GM23338 (cell line): ENCODE data around the gene GSDME. TPM values are rescaled to one million over a fixed set of nuclear protein-coding genes. Genes with fewer than 3 reads are reported as not detected.

Experiments
- ATAC-seq: fragments of 200-7000 bp; cut with Tn5 transposase; 3 replicates; pipeline ENCODE4 v1.9.1; 2020
- DNase-seq: peaks from one replicate; pipeline ENCODE4 v3.0.0-alpha.2; 2015; ENCODE audit warnings: low spot score
- H2AFZ ChIP-seq: fragments of 200-600 bp; sonication (generic); 2 replicates; pipeline ENCODE4 v1.8.0; 2016; ENCODE audit warnings: antibody characterized with exemption, mild to moderate bottlenecking, moderate library complexity
- H3F3A ChIP-seq: fragments of 200-600 bp; sonication (generic); replicated peaks from 2 replicates; pipeline ENCODE4 v1.8.0; 2017; ENCODE audit warnings: antibody characterized with exemption, mixed run types, low read depth
- H3K27ac ChIP-seq: fragments of 200-600 bp; sonication (generic); 2 replicates; pipeline ENCODE4 v1.6.1; 2016; ENCODE audit warnings: low read depth
- H3K27me3 ChIP-seq: fragments of 200-600 bp; sonication (generic); 2 replicates; pipeline ENCODE4 v1.8.0; 2016; ENCODE audit warnings: mild to moderate bottlenecking, mixed run types, moderate library complexity; ENCODE audit not compliant: insufficient read depth
- H3K36me3 ChIP-seq: fragments of 200-600 bp; sonication (generic); 2 replicates; pipeline ENCODE4 v1.8.0; 2016; ENCODE audit warnings: mild to moderate bottlenecking; ENCODE audit not compliant: insufficient read depth
- H3K4me1 ChIP-seq: fragments of 200-600 bp; sonication (generic); 2 replicates; pipeline ENCODE4 v1.8.0; 2016; ENCODE audit warnings: mild to moderate bottlenecking, moderate library complexity; ENCODE audit not compliant: insufficient read depth
- H3K4me2 ChIP-seq: fragments of 200-600 bp; sonication (generic); 2 replicates; pipeline ENCODE4 v1.7.1; 2017; ENCODE audit warnings: mixed run types
- H3K4me3 ChIP-seq: fragments of 200-600 bp; sonication (generic); 2 replicates; pipeline ENCODE4 v1.6.1; 2016; ENCODE audit warnings: mixed run types
- H3K79me2 ChIP-seq: fragments of 200-600 bp; sonication (generic); replicated peaks from 2 replicates; pipeline ENCODE4 v1.8.0; 2017; ENCODE audit warnings: mild to moderate bottlenecking; ENCODE audit not compliant: insufficient read depth
- H3K9me2 ChIP-seq: fragments of 200-600 bp; sonication (generic); 2 replicates; pipeline ENCODE4 v1.8.0; 2017; ENCODE audit not compliant: insufficient read depth
- H4K20me1 ChIP-seq: fragments of 200-600 bp; sonication (generic); replicated peaks from 2 replicates; pipeline ENCODE4 v1.8.0; 2017; ENCODE audit warnings: mild to moderate bottlenecking; ENCODE audit not compliant: insufficient read depth
- H3K27ac Mint-ChIP-seq: 2 replicates; pipeline ENCODE4 v1.8.0; 2020; ENCODE audit warnings: inconsistent platforms, mild to moderate bottlenecking, moderate library complexity, mixed read lengths
- H3K27me3 Mint-ChIP-seq: 3 replicates; pipeline ENCODE4 v1.8.0; 2022; ENCODE audit warnings: low read depth, mild to moderate bottlenecking, moderate library complexity, mixed read lengths, inconsistent platforms; ENCODE audit not compliant: insufficient read depth, poor library complexity
- H3K36me3 Mint-ChIP-seq: 3 replicates; pipeline ENCODE4 v1.8.0; 2021; ENCODE audit warnings: low read depth, mild to moderate bottlenecking, inconsistent platforms, moderate library complexity, mixed read lengths
- H3K4me1 Mint-ChIP-seq: 3 replicates; pipeline ENCODE4 v1.8.0; 2020; ENCODE audit warnings: mild to moderate bottlenecking, inconsistent platforms, mixed read lengths
- H3K4me3 Mint-ChIP-seq: 3 replicates; pipeline ENCODE4 v1.8.0; 2021; ENCODE audit warnings: moderate library complexity, mild to moderate bottlenecking, inconsistent platforms, mixed read lengths
- H3K9me3 Mint-ChIP-seq: 3 replicates; pipeline ENCODE4 v1.8.0; 2020; ENCODE audit warnings: moderate library complexity, mild to moderate bottlenecking, inconsistent platforms, mixed read lengths
- CREB1 ChIP-seq: fragments of 250-450 bp; sonication (Bioruptor Pico); IDR thresholded peaks from 2 replicates; pipeline ENCODE4 v1.5.0; 2020; ENCODE audit warnings: low read depth, mild to moderate bottlenecking, moderate library complexity
- CTCF ChIP-seq, 2 experiments: fragments of 200-600 bp in 1 of 2; sonication (generic) in 1 of 2; conservative IDR thresholded peaks; 2 replicates each; pipeline versions ENCODE4 v1.5.1 to v1.6.1; 2016 to 2017; ENCODE audit warnings: antibody characterized with exemption in 2 of 2, low read depth in 2 of 2, mild to moderate bottlenecking in 2 of 2, moderate library complexity in 1 of 2
- ETS1 ChIP-seq: IDR thresholded peaks from 2 replicates; pipeline ENCODE4 v1.6.1; 2016; ENCODE audit warnings: antibody characterized with exemption
- EZH2 ChIP-seq: fragments of 200-600 bp; sonication (generic); IDR thresholded peaks from one replicate; pipeline ENCODE4 v1.8.0; 2017; ENCODE audit warnings: antibody characterized with exemption, mild to moderate bottlenecking, low read depth; ENCODE audit not compliant: unreplicated experiment
- JUNB ChIP-seq: IDR thresholded peaks from one replicate; pipeline ENCODE4 v1.6.1; 2016; ENCODE audit warnings: antibody characterized with exemption; ENCODE audit not compliant: unreplicated experiment
- NANOG ChIP-seq: IDR thresholded peaks from 2 replicates; pipeline ENCODE4 v1.6.1; 2016; ENCODE audit warnings: antibody characterized with exemption, borderline replicate concordance
- REST ChIP-seq: IDR thresholded peaks from one replicate; pipeline ENCODE4 v1.6.1; 2018; ENCODE audit warnings: antibody characterized with exemption; ENCODE audit not compliant: unreplicated experiment
- ZNF114 ChIP-seq: fragments of 250-450 bp; sonication (Bioruptor Pico); IDR thresholded peaks from 2 replicates; pipeline ENCODE4 v1.5.0; 2020; ENCODE audit warnings: mild to moderate bottlenecking, moderate library complexity
- ZNF331 ChIP-seq: fragments of 250-450 bp; sonication (Bioruptor Pico); IDR thresholded peaks from 2 replicates; pipeline ENCODE4 v1.5.0; 2020; ENCODE audit warnings: low read depth, mild to moderate bottlenecking, moderate library complexity
- polyA plus RNA-seq: library from polyadenylated mRNA; unstranded; fragments of >200 nt; fragmentation: Nextera tagmentation; extraction: Ambion mirVana; gene quantifications from 2 replicates; pipeline ENCODE4 v1.2.1, GENCODE V29; 2016
- total RNA-seq: library from RNA; depleted of rRNA; stranded (reverse); fragments of >200 nt; shearing (Covaris generic); gene quantifications from 2 replicates; pipeline ENCODE4 v1.2.3, GENCODE V29; 2014

Gene GSDME
- total and polyA plus RNA-seq, 2 experiments from 2014 or later = 8.3 to 8.5 TPM

GRCh38 chr7:24685708-24686107, 71.6 kb downstream of the GSDME start:
- ATAC-seq = peak; percentile 78
- Histone ChIP-seq H3K79me2 (0 out of 2 replicates have a peak, but pooled peaks cover 3% of the 10 kb centered on the region), H3K4me2 (peak overlapping the region; percentile 55), H3K36me3 (no peaks in the 10 kb centered on the region), H4K20me1 (no peaks in the 10 kb centered on the region; the same call in 1 of the 2 replicates), H3K27me3 (no peaks in the 10 kb centered on the region), H3F3A (no peaks in the 10 kb centered on the region), H3K4me1 (peaks cover 18% of the 10 kb centered on the region), H3K27ac (peak overlapping the region; percentile 30; the same call in 1 of the 2 replicates), H3K4me3 (no peak overlapping the region), H2AFZ (no peak overlapping the region), H3K9me2 (no peaks in the 10 kb centered on the region)
- peak; percentile 62 for DNase-seq
- peaks cover 47% of the 10 kb centered on the region for H3K36me3 Mint-ChIP-seq
- H3K4me3 Mint-ChIP-seq = no peak overlapping the region
- H3K9me3 Mint-ChIP-seq = no peaks in the 10 kb centered on the region
- no peaks in the 10 kb centered on the region for H3K27me3 Mint-ChIP-seq
- H3K4me1 Mint-ChIP-seq = peaks cover 20% of the 10 kb centered on the region
- H3K27ac Mint-ChIP-seq = peak overlapping the region; percentile 38
- TF ChIP-seq CTCF (conservative IDR thresholded peaks at IDR 0.05; ENCODE audit: low read depth in 2 of 2) (no peak), JUNB (no peak), CREB1 (CRISPR knock-in tag) (no peak), ETS1 (no peak)

- DNase-seq (no peak), ATAC-seq (no peak)
- peaks cover 6% of the 10 kb centered on the region; the same call in 1 of the 2 replicates for H4K20me1 ChIP-seq
- H3K4me3 ChIP-seq = no peak overlapping the region
- no peaks in the 10 kb centered on the region for H3F3A ChIP-seq
- no peaks in the 10 kb centered on the region for H3K27me3 ChIP-seq
- H3K4me3 Mint-ChIP-seq = no peak overlapping the region
- peaks cover 54% of the 10 kb centered on the region for H3K79me2 ChIP-seq
- no peak overlapping the region; the same call in 1 of the 2 replicates for H3K27ac Mint-ChIP-seq
- H3K27me3 Mint-ChIP-seq = no peaks in the 10 kb centered on the region
- peaks cover 58% of the 10 kb centered on the region for H3K36me3 Mint-ChIP-seq
- H3K4me1 ChIP-seq = peaks cover 11% of the 10 kb centered on the region; the same call in 1 of the 2 replicates
- H3K9me3 Mint-ChIP-seq = peaks cover 4% of the 10 kb centered on the region; the same call in 1 of the 3 replicates
- H2AFZ ChIP-seq = no peak overlapping the region
- peaks cover 5% of the 10 kb centered on the region; the same call in 1 of the 2 replicates for H3K36me3 ChIP-seq
- H3K27ac ChIP-seq = no peak overlapping the region
- no peak overlapping the region for H3K4me2 ChIP-seq
- H3K4me1 Mint-ChIP-seq = peaks cover 21% of the 10 kb centered on the region; the same call in 2 of the 3 replicates
- H3K9me2 ChIP-seq = no peaks in the 10 kb centered on the region
- TF ChIP-seq EZH2 (no peak), REST (no peak), ETS1 (no peak), CREB1 (CRISPR knock-in tag) (no peak), JUNB (no peak), ZNF114 (CRISPR knock-in tag) (no peak), ZNF331 (CRISPR knock-in tag) (no peak), NANOG (no peak)
Observed at GRCh38 chr7:24670782-24671181, 86.5 kb downstream of the GSDME start.
